GM19397 (cell line): Measurements from ENCODE around the gene YBX1.
"Not testable (repeated sequence)": the region's sequence is repeated elsewhere in the genome, so short reads cannot be mapped to it uniquely, and the experiment has no call there.

Experiments used
- ATAC-seq: cut with Tn5 transposase; IDR thresholded peaks from one replicate; pipeline ENCODE4 v1.9.1; 2021; ENCODE audit warnings: mild to moderate bottlenecking, moderate library complexity; ENCODE audit not compliant: unreplicated experiment

The YBX1 gene

GRCh38 chr1:42689912-42690311, 7.7 kb downstream of the YBX1 start:
- no peak for ATAC-seq

- no peak for ATAC-seq
Measured at GRCh38 chr1:42690477-42691156, 8.4 kb downstream of the YBX1 start.

GRCh38 chr1:42691157-42691498, 8.9 kb downstream of the YBX1 start:
- ATAC-seq = no peak

- ATAC-seq = no peak
Measured at GRCh38 chr1:42692461-42692860, 10.2 kb downstream of the YBX1 start.

GRCh38 chr1:42692911-42693310, 10.7 kb downstream of the YBX1 start:
- ATAC-seq = no peak

- no peak for ATAC-seq
Measured at GRCh38 chr1:42698081-42698813, 16.0 kb downstream of the YBX1 start.

- ATAC-seq = no peak
Measured at GRCh38 chr1:42700006-42700405, 17.8 kb downstream of the YBX1 start.

- no peak for ATAC-seq
Measured at GRCh38 chr1:42703888-42704464, 21.8 kb downstream of the YBX1 start.

- ATAC-seq = not testable (repeated sequence)
Measured at GRCh38 chr1:42712808-42713207, 30.6 kb downstream of the YBX1 start.

- ATAC-seq = no peak
Measured at GRCh38 chr1:42713293-42713692, 31.1 kb downstream of the YBX1 start.

- ATAC-seq = not testable (repeated sequence)
Measured at GRCh38 chr1:42714441-42714840, 32.2 kb downstream of the YBX1 start.

GRCh38 chr1:42720868-42721267, 38.6 kb downstream of the YBX1 start:
- ATAC-seq = no peak

GRCh38 chr1:42721926-42722325, 39.7 kb downstream of the YBX1 start:
- ATAC-seq = no peak

- ATAC-seq = not testable (repeated sequence)
Measured at GRCh38 chr1:42722403-42722802, 40.2 kb downstream of the YBX1 start.

- no peak for ATAC-seq
Measured at GRCh38 chr1:42723511-42723910, 41.3 kb downstream of the YBX1 start.

- not testable (repeated sequence) for ATAC-seq
Measured at GRCh38 chr1:42725820-42726219, 43.6 kb downstream of the YBX1 start.

GRCh38 chr1:42730002-42730401, 47.8 kb downstream of the YBX1 start:
- ATAC-seq = no peak

- no peak for ATAC-seq
Measured at GRCh38 chr1:42730988-42731387, 48.8 kb downstream of the YBX1 start.

- no peak for ATAC-seq
Measured at GRCh38 chr1:42731585-42731984, 49.4 kb downstream of the YBX1 start.

GRCh38 chr1:42732126-42732680, 50.0 kb downstream of the YBX1 start:
- ATAC-seq = no peak

- no peak for ATAC-seq
Measured at GRCh38 chr1:42733415-42734200, 51.4 kb downstream of the YBX1 start.
